GM18526 (cell line): ENCODE measurements around the gene CCRL2.

ENCODE experiments used
- POLR2A ChIP-seq: IDR thresholded peaks from 3 replicates; pipeline ENCODE4 v1.6.1; 2011; ENCODE audit not compliant: insufficient read length; ENCODE audit errors: extremely low read depth

The CCRL2 gene

GRCh38 chr3:46413951-46414350 is 6.9 kb downstream of the CCRL2 start:
- TF ChIP-seq POLR2A = no peak

GRCh38 chr3:46414739-46415138 is 7.7 kb downstream of the CCRL2 start:
- TF ChIP-seq POLR2A = no peak

GRCh38 chr3:46416125-46416810 is 9.2 kb downstream of the CCRL2 start:
- no peak for TF ChIP-seq POLR2A

- no peak for TF ChIP-seq POLR2A
Observed at GRCh38 chr3:46416811-46417510, 9.9 kb downstream of the CCRL2 start.

- TF ChIP-seq POLR2A = no peak
Observed at GRCh38 chr3:46417841-46418611, 11.0 kb downstream of the CCRL2 start.

- TF ChIP-seq POLR2A = no peak
Observed at GRCh38 chr3:46419816-46420215, 12.8 kb downstream of the CCRL2 start.

GRCh38 chr3:46420931-46421330 is 13.9 kb downstream of the CCRL2 start:
- no peak for TF ChIP-seq POLR2A

GRCh38 chr3:46422617-46423016 is 15.6 kb downstream of the CCRL2 start:
- TF ChIP-seq POLR2A = no peak

- TF ChIP-seq POLR2A = no peak
Observed at GRCh38 chr3:46423588-46423987, 16.5 kb downstream of the CCRL2 start.

GRCh38 chr3:46427916-46428833 is 21.1 kb downstream of the CCRL2 start:
- TF ChIP-seq POLR2A = no peak

- TF ChIP-seq POLR2A = no peak
Observed at GRCh38 chr3:46429250-46429649, 22.2 kb downstream of the CCRL2 start.

- TF ChIP-seq POLR2A = no peak
Observed at GRCh38 chr3:46429671-46430070, 22.6 kb downstream of the CCRL2 start.

- TF ChIP-seq POLR2A = no peak
Observed at GRCh38 chr3:46433841-46434240, 26.8 kb downstream of the CCRL2 start.

GRCh38 chr3:46435081-46435726 is 28.1 kb downstream of the CCRL2 start:
- TF ChIP-seq POLR2A = no peak

- TF ChIP-seq POLR2A = no peak
Observed at GRCh38 chr3:46438831-46439230, 31.8 kb downstream of the CCRL2 start.
